ENCODE data around the gene RNF113B. TPM values are rescaled to one million over a fixed set of nuclear protein-coding genes. Genes with fewer than 3 reads are reported as not detected.
A peak's percentile ranks its signal among the peaks of the same experiment; 100 is the strongest.

RNF113B gene
- total and polyA plus RNA-seq, 2 of the 4 experiments (the other 2 are of a cell fraction) = not detected

DNA sequence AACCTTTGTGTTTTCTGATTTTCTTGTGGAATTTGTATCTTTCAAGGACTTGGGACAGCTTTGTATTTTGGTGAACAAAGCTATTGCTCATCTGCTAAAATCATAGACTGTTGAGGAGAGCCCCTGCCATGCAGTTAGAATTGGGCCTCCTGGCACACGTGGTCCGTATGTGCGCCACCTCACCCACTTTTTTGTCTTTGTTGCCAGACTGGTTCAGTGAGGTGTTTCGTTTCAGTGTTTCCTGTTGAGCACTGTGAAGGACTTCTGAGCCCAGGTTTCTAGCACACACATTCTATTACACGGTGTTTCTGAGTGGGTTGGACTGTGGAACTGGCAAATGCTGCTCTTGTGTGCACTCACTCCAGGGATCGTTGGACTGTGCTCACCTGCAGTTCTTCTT, 37.6 kb upstream of the RNF113B start:
- no peak overlapping the region for H3K4me3 ChIP-seq (ENCODE audit: insufficient read depth, low read depth, low read length)
- peaks cover 20% of the 10 kb centered on the region for H3K36me3 ChIP-seq (ENCODE audit: control insufficient read depth, insufficient read depth, low read length)
- H2BK120ac ChIP-seq (ENCODE audit: low read depth, low read length) = peak overlapping the region; percentile 91
- peak overlapping the region; percentile 76 for H2BK5ac ChIP-seq (ENCODE audit: low read depth, low read length, poor library complexity, severe bottlenecking)
- TF ChIP-seq CHD1 (IDR thresholded peaks at IDR 0.05; ENCODE audit: low read depth, low read length) (no peak), SMC3 (IDR thresholded peaks at IDR 0.05; ENCODE audit: low read depth, low read length) (no peak), MAZ (IDR thresholded peaks at IDR 0.05; ENCODE audit: borderline replicate concordance, low read depth, low read length) (no peak), NFE2L2 (IDR thresholded peaks at IDR 0.05; ENCODE audit: low read depth, low read length) (no peak), MXI1 (IDR thresholded peaks at IDR 0.05; ENCODE audit: borderline replicate concordance, low read depth, low read length) (no peak), MAFK (IDR thresholded peaks at IDR 0.05; ENCODE audit: low read depth, low read length) (no peak), POLR2A (IDR thresholded peaks at IDR 0.05; ENCODE audit: low read depth, low read length) (no peak), CEBPB (IDR thresholded peaks at IDR 0.05; ENCODE audit: low read depth, low read length) (no peak), CTCF (conservative IDR thresholded peaks at IDR 0.05; ENCODE audit: low read depth, low read length) (no peak), FOS (IDR thresholded peaks at IDR 0.05; ENCODE audit: low read depth, low read length) (no peak), BHLHE40 (IDR thresholded peaks at IDR 0.05; ENCODE audit: low read depth, low read length) (no peak), RFX5 (IDR thresholded peaks at IDR 0.05; ENCODE audit: low read depth, low read length) (no peak)
- TF ChIP-seq, protein P1, sequence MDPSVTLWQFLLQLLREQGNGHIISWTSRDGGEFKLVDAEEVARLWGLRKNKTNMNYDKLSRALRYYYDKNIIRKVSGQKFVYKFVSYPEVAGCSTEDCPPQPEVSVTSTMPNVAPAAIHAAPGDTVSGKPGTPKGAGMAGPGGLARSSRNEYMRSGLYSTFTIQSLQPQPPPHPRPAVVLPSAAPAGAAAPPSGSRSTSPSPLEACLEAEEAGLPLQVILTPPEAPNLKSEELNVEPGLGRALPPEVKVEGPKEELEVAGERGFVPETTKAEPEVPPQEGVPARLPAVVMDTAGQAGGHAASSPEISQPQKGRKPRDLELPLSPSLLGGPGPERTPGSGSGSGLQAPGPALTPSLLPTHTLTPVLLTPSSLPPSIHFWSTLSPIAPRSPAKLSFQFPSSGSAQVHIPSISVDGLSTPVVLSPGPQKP (IDR thresholded peaks at IDR 0.05; ENCODE audit: borderline replicate concordance, low read depth, low read length) = no peak
- TF ChIP-seq, protein P2, sequence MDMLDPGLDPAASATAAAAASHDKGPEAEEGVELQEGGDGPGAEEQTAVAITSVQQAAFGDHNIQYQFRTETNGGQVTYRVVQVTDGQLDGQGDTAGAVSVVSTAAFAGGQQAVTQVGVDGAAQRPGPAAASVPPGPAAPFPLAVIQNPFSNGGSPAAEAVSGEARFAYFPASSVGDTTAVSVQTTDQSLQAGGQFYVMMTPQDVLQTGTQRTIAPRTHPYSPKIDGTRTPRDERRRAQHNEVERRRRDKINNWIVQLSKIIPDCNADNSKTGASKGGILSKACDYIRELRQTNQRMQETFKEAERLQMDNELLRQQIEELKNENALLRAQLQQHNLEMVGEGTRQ (IDR thresholded peaks at IDR 0.05; ENCODE audit: low read depth, low read length) = no peak; the same call in 1 of the 2 replicates
- H4K8ac ChIP-seq (ENCODE audit: low read depth in 2 of 2, low read length in 2 of 2) = peak overlapping the region; percentile 45 to 89
- peak overlapping the region; percentile 90 for H4K91ac ChIP-seq (ENCODE audit: insufficient read depth, low read depth, low read length)
- WGBS, 2 experiments (ENCODE audit: extremely low coverage in 2 of 2, insufficient read length in 1 of 2) = no CpG with 5 or more reads among the region's 6 CpGs
- peak overlapping the region; percentile 95 for H2BK20ac ChIP-seq (ENCODE audit: low read depth, low read length)
- peaks cover 32% of the 10 kb centered on the region for H3K9me1 ChIP-seq (ENCODE audit: insufficient read depth, low read length)
- H3K4me2 ChIP-seq (ENCODE audit: low read depth, low read length) = peak overlapping the region; percentile 45
- peak overlapping the region; percentile 81 for H2BK15ac ChIP-seq (ENCODE audit: low read depth, low read length)
- H3K18ac ChIP-seq (ENCODE audit: low read depth, low read length) = peak overlapping the region; percentile 92
- ATAC-seq (ENCODE audit: low read depth) (no peak), DNase-seq (no peak)
- peak overlapping the region; percentile 67 for H4K5ac ChIP-seq (ENCODE audit: low read depth, low read length)
- no peak overlapping the region for H2AFZ ChIP-seq (replicated peaks; ENCODE audit: low read length, poor library complexity)
- peak overlapping the region; percentile 95 for H3K4ac ChIP-seq (ENCODE audit: low read depth, low read length)
- no peaks in the 10 kb centered on the region for H3K27me3 ChIP-seq (ENCODE audit: control insufficient read depth, insufficient read depth, low read length)
- dilution Hi-C loops (cut with HindIII; ENCODE audit: low sequenced_read_pairs, unreplicated experiment) = no loop called here
- in situ Hi-C loops (cut with MboI; ENCODE audit: low sequenced_read_pairs) = loop anchor here (5.0 kb wide), 1 partner anchor 42 kb away; no protein-coding TSS in a partner anchor
- peaks cover 35% of the 10 kb centered on the region for H3K4me1 ChIP-seq (ENCODE audit: control insufficient read depth, insufficient read depth, low read length)
- peak overlapping the region; percentile 88 for H3K14ac ChIP-seq (replicated peaks; ENCODE audit: low read depth, low read length)
- H3K56ac ChIP-seq (ENCODE audit: extremely low read depth, insufficient read depth, low read length) = peak overlapping the region; percentile 46
- TSS peak; percentile 10 for BruUV-seq (replicated peaks)
- H3K9ac ChIP-seq (ENCODE audit: low read depth, low read length) = 0 out of 2 replicates have a peak overlapping the region, but pooled peaks have one; percentile 0
- ChIA-PET POLR2A (ENCODE audit: unreplicated experiment) (no interaction called here), CTCF (interaction anchor here (1.0 to 1.9 kb wide), 3 partner anchors 9 to 231 kb away, joined by 3 to 5 read pairs (median 5); no protein-coding TSS in a partner anchor)
- peak overlapping the region; percentile 86 for H2AK5ac ChIP-seq (ENCODE audit: low read depth, low read length)
- peaks cover 12% of the 10 kb centered on the region for H4K20me1 ChIP-seq (ENCODE audit: insufficient read depth, low read length)
- H2AK9ac ChIP-seq (replicated peaks; ENCODE audit: low read depth, low read length, poor library complexity) = peak overlapping the region; percentile 11
- peak overlapping the region; percentile 82 for H3K27ac ChIP-seq (ENCODE audit: insufficient read depth, low read length)
- H3K79me1 ChIP-seq (ENCODE audit: low read depth in 1 of 2, low read length in 2 of 2) = peaks cover 44 to 91% of the 10 kb centered on the region in 2 experiments; a peak in 3 of 4 replicates
- no peaks in the 10 kb centered on the region for H3K9me3 ChIP-seq (ENCODE audit: control insufficient read depth, insufficient read depth, low read length)
- peak overlapping the region; percentile 91 for H3K23ac ChIP-seq (ENCODE audit: low read depth, low read length)
- intact Hi-C loops (cut with micrococcal nuclease) = loop anchor here (2.0 to 5.0 kb wide), 2 partner anchors 42 to 158 kb away; no protein-coding TSS in a partner anchor
